HUES64 (cell line): Measurements from ENCODE around the gene FTCDNL1.

Experiments
- H3K27ac ChIP-seq: 2 replicates; pipeline ENCODE4 v1.7.0; 2013; ENCODE audit warnings: low read depth, low read length, inconsistent platforms
- H3K27me3 ChIP-seq: 2 replicates; pipeline ENCODE4 v1.6.1; 2013; ENCODE audit warnings: mild to moderate bottlenecking, low read length; ENCODE audit not compliant: insufficient read depth
- H3K36me3 ChIP-seq: 2 replicates; pipeline ENCODE4 v1.6.1; 2013; ENCODE audit warnings: mild to moderate bottlenecking, low read length; ENCODE audit not compliant: insufficient read depth
- H3K4me1 ChIP-seq: 2 replicates; pipeline ENCODE4 v1.6.1; 2013; ENCODE audit warnings: mild to moderate bottlenecking, low read length, moderate library complexity; ENCODE audit not compliant: insufficient read depth
- H3K4me3 ChIP-seq: 2 replicates; pipeline ENCODE4 v1.5.1; 2013; ENCODE audit warnings: mild to moderate bottlenecking, low read length, moderate library complexity
- H3K9ac ChIP-seq: 2 replicates; pipeline ENCODE4 v1.6.1; 2013; ENCODE audit warnings: mild to moderate bottlenecking, low read depth, low read length
- H3K9me3 ChIP-seq: 2 replicates; pipeline ENCODE4 v1.6.1; 2013; ENCODE audit warnings: low read depth, low read length; ENCODE audit not compliant: insufficient read depth
- WGBS: fragments of 150-250, 120-280 bp; methylation state at CpG from one replicate; pipeline ENCODE4 v1.1.7; 2013; ENCODE audit warnings: missing lambda C conversion rate; 5-methylcytosine and 5-hydroxymethylcytosine counted together

FTCDNL1 gene

DNA sequence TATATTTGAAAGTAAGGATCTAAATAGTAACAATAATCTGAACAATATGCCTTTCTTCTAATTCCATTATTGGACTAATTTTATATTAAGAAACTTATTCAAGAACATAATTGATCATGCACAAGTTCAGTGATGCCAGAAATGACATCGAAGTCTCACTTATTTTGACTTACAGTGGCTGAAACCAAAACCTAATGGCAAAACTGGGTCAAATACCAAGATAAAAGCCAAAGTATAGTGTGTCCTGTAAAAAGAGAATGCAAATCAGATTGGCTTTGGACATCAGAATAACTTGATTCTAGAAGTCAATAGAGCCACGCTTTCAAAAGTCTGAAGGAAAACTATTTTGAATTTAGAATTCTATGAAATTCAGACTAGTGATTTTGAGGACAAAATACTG, 137.2 kb downstream of the FTCDNL1 start:
- 47% methylated on average over 2 of the region's 2 CpGs for WGBS
- Histone ChIP-seq H3K4me3 (no peak overlapping the region), H3K36me3 (no peaks in the 10 kb centered on the region), H3K9me3 (no peaks in the 10 kb centered on the region), H3K27me3 (no peaks in the 10 kb centered on the region), H3K9ac (no peak overlapping the region), H3K4me1 (no peaks in the 10 kb centered on the region), H3K27ac (no peak overlapping the region)

DNA sequence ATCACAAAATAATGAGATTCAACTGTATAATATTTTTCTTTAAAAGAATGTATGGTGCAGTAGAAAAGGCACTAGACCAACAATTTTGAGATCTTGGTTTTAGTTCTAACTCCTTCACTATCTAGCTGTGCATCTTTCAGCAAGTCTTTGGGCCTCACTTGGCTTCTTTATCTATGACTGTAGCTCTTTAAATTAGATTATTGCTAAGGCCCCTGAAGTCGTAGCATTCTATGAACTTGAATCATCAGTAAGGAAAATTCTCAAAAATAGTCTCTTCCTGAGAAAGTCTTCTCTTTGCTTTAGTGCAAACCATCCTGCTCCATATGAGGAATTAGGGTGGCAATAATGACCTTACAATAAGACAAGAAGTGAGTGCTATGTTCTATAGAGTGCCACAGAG, 140.4 kb downstream of the FTCDNL1 start:
- H3K9ac ChIP-seq, result no peak overlapping the region
- H3K4me1 ChIP-seq, result no peaks in the 10 kb centered on the region
- H3K27me3 ChIP-seq, result no peaks in the 10 kb centered on the region
- H3K9me3 ChIP-seq, result peaks cover 13% of the 10 kb centered on the region
- H3K4me3 ChIP-seq, result no peak overlapping the region
- WGBS, result 90% methylated on average over 1 of the region's 1 CpG
- no peak overlapping the region for H3K27ac ChIP-seq
- no peaks in the 10 kb centered on the region for H3K36me3 ChIP-seq
